Midbrain (tissue), 1 donor: ENCODE results near the gene DIS3L.
"Not testable (repeated sequence)": the region's sequence is repeated elsewhere in the genome, so short reads cannot be mapped to it uniquely, and the experiment has no call there.

Source experiments
- DNase-seq: peaks from one replicate; lab custom pipeline; 2025; lab: John Stamatoyannopoulos, UW

DIS3L gene

GRCh38 chr15:66293419-66294156 is at the start of gene DIS3L:
TSS of gene DIS3L (plus strand) at chr15:66293568. CDS start at chr15:66293597, 29 bp downstream.
- DNase-seq = peak; percentile 49

- DNase-seq = not testable (repeated sequence)
These were observed 47.5 kb upstream of the DIS3L start for GRCh38 chr15:66245832-66246231.

GRCh38 chr15:66246937-66247336 is 46.4 kb upstream of the DIS3L start:
- no peak for DNase-seq

- peak; percentile 38 for DNase-seq
These were observed 43.7 kb upstream of the DIS3L start for GRCh38 chr15:66249605-66250174.

- DNase-seq = no peak
These were observed 42.1 kb upstream of the DIS3L start for GRCh38 chr15:66251065-66251789.

- peak; percentile 49 for DNase-seq
These were observed 41.3 kb upstream of the DIS3L start for GRCh38 chr15:66251790-66252684.

- no peak for DNase-seq
These were observed 40.5 kb upstream of the DIS3L start for GRCh38 chr15:66252685-66253417.

- DNase-seq = peak; percentile 21
These were observed 39.8 kb upstream of the DIS3L start, which contains the start of gene MEGF11 for GRCh38 chr15:66253418-66254088. TSS of gene MEGF11 (minus strand) at chr15:66253750. CDS start at chr15:66128403, 125,347 bp downstream.

GRCh38 chr15:66254089-66254950 is 39.0 kb upstream of the DIS3L start:
- no peak for DNase-seq

- no peak for DNase-seq
These were observed 38.3 kb upstream of the DIS3L start for GRCh38 chr15:66254951-66255676.

GRCh38 chr15:66256692-66257091 is 36.7 kb upstream of the DIS3L start:
- DNase-seq = no peak

GRCh38 chr15:66261056-66261455 is 32.3 kb upstream of the DIS3L start:
- DNase-seq = no peak

GRCh38 chr15:66262837-66263236 is 30.5 kb upstream of the DIS3L start:
- not testable (repeated sequence) for DNase-seq

GRCh38 chr15:66264859-66265513 is 28.4 kb upstream of the DIS3L start:
- DNase-seq = no peak

GRCh38 chr15:66269326-66270090 is 23.9 kb upstream of the DIS3L start:
- DNase-seq = peak; percentile 8

- DNase-seq = no peak
These were observed 22.4 kb upstream of the DIS3L start for GRCh38 chr15:66270932-66271331.

- DNase-seq = no peak
These were observed 18.0 kb upstream of the DIS3L start for GRCh38 chr15:66275352-66275751.

- no peak for DNase-seq
These were observed 16.8 kb upstream of the DIS3L start for GRCh38 chr15:66276546-66276945.
